ENCODE data around the gene FRMD6.

- TF ChIP-seq POLR2A (IDR thresholded peaks at IDR 0.05; ENCODE audit: low read length) (no peak), GATA1 (IDR thresholded peaks at IDR 0.05; ENCODE audit: low read depth, low read length) (no peak)
Observed at GRCh38 chr14:51738754-51739153, 87.0 kb downstream of the FRMD6 start.

Measured in erythroblast (primary cell).